Activated naive CD4-positive, alpha-beta T cell treated with anti-CD3 and anti-CD28 coated beads, Interleukin-2, amount 50 U/mL, for 16 hours (primary cell): ENCODE measurements around the gene SEC23IP.
"Not testable (repeated sequence)": the region's sequence is repeated elsewhere in the genome, so short reads cannot be mapped to it uniquely, and the experiment has no call there.

Experiments used
- DNase-seq: peaks from one replicate; pipeline ENCODE4 v3.0.0-alpha.2; 2020

SEC23IP gene

GRCh38 chr10:119883901-119884611 lies 8.5 kb upstream of the SEC23IP start:
- not testable (repeated sequence) for DNase-seq

GRCh38 chr10:119886070-119886469 lies 6.5 kb upstream of the SEC23IP start:
- DNase-seq = not testable (repeated sequence)

GRCh38 chr10:119888715-119889114 lies 3.8 kb upstream of the SEC23IP start:
- not testable (repeated sequence) for DNase-seq

GRCh38 chr10:119889201-119889600 lies 3.3 kb upstream of the SEC23IP start:
- DNase-seq = not testable (repeated sequence)

GRCh38 chr10:119890307-119890706 lies 2.2 kb upstream of the SEC23IP start:
- DNase-seq = not testable (repeated sequence)

GRCh38 chr10:119891849-119892187 lies 712 bp upstream of the SEC23IP start:
- DNase-seq = not testable (repeated sequence)

- no peak for DNase-seq
These were observed 544 bp downstream of the SEC23IP start for GRCh38 chr10:119893074-119893473.

- DNase-seq = no peak
These were observed 1.4 kb downstream of the SEC23IP start for GRCh38 chr10:119893845-119894427.

GRCh38 chr10:119896061-119896655 lies 3.6 kb downstream of the SEC23IP start:
- no peak for DNase-seq

- DNase-seq = no peak
These were observed 4.6 kb downstream of the SEC23IP start for GRCh38 chr10:119896937-119897770.

GRCh38 chr10:119898577-119898976 lies 6.0 kb downstream of the SEC23IP start:
- DNase-seq = no peak

GRCh38 chr10:119903946-119904666 lies 11.6 kb downstream of the SEC23IP start:
- DNase-seq = no peak

- DNase-seq = not testable (repeated sequence)
These were observed 15.2 kb downstream of the SEC23IP start for GRCh38 chr10:119907695-119908094.

GRCh38 chr10:119908166-119908565 lies 15.6 kb downstream of the SEC23IP start:
- DNase-seq = no peak

GRCh38 chr10:119910689-119911088 lies 18.2 kb downstream of the SEC23IP start:
- DNase-seq = no peak

GRCh38 chr10:119917777-119918176 lies 25.2 kb downstream of the SEC23IP start:
- no peak for DNase-seq

GRCh38 chr10:119919271-119919670 lies 26.7 kb downstream of the SEC23IP start:
- no peak for DNase-seq

GRCh38 chr10:119919826-119920225 lies 27.3 kb downstream of the SEC23IP start:
- DNase-seq = no peak

- DNase-seq = no peak
These were observed 35.9 kb downstream of the SEC23IP start for GRCh38 chr10:119928411-119928810.

GRCh38 chr10:119931871-119932270 lies 39.3 kb downstream of the SEC23IP start:
- no peak for DNase-seq

GRCh38 chr10:119932631-119933030 lies 40.1 kb downstream of the SEC23IP start:
- DNase-seq = no peak

- DNase-seq = no peak
These were observed 40.6 kb downstream of the SEC23IP start for GRCh38 chr10:119933179-119933578.

GRCh38 chr10:119940487-119940886 lies 48.0 kb downstream of the SEC23IP start:
- DNase-seq = no peak
